ENCODE measurements around the gene KRT6B. TPM values are rescaled to one million over a fixed set of nuclear protein-coding genes. Genes with fewer than 3 reads are reported as not detected.

Gene KRT6B
- polyA plus RNA-seq, 1 donor (not counting 4 experiments of a cell fraction or from before 2014, with no cell fraction given) = 2,016 TPM

- no peaks in the 10 kb centered on the region for H3K9me1 ChIP-seq (ENCODE audit: control insufficient read depth, extremely low read depth, insufficient read depth, low read length)
- peak; percentile 99 for FAIRE-seq
- H3K9ac ChIP-seq (ENCODE audit: control insufficient read depth, extremely low read depth, insufficient read depth, low read length) = peak overlapping the region; percentile 67
- DNase-seq (ENCODE audit: low read depth, low spot score) = no peak
- H3K79me2 ChIP-seq (ENCODE audit: control insufficient read depth, insufficient read depth, low read length) = peaks cover 2% of the 10 kb centered on the region
- no peaks in the 10 kb centered on the region for H4K20me1 ChIP-seq (ENCODE audit: control insufficient read depth, extremely low read depth, insufficient read depth, low read length)
- no peaks in the 10 kb centered on the region for H3K9me3 ChIP-seq (ENCODE audit: control insufficient read depth, low read depth, low read length)
- TF ChIP-seq EZH2 (IDR thresholded peaks at IDR 0.05; ENCODE audit: low read length) = no peak
- TF ChIP-seq CTCF (optimal IDR thresholded peaks at IDR 0.05 in 1 of 3, IDR thresholded peaks at IDR 0.05 in 1 of 3, conservative IDR thresholded peaks at IDR 0.05 in 1 of 3; ENCODE audit: extremely low read depth in 1 of 3, insufficient read depth in 2 of 3, low read length in 3 of 3) = no peak
- no peak overlapping the region for H2AFZ ChIP-seq (ENCODE audit: control insufficient read depth, low read length)
- peak overlapping the region; percentile 89 for H3K27ac ChIP-seq (ENCODE audit: control insufficient read depth, insufficient read depth, low read length)
- dilution Hi-C loops (cut with MboI; ENCODE audit: extremely low pct_ligation_motif_present, low sequenced_read_pairs) = no loop called here
- H3K36me3 ChIP-seq (ENCODE audit: control insufficient read depth in 2 of 2, extremely low read depth in 1 of 2, insufficient read depth in 2 of 2, low read length in 2 of 2) = peaks cover 0 to 4% of the 10 kb centered on the region in 2 experiments
- H3K4me1 ChIP-seq (ENCODE audit: control insufficient read depth, extremely low read depth, insufficient read depth, low read length) = peaks cover 60% of the 10 kb centered on the region
- no peak overlapping the region for H3K4me3 ChIP-seq (ENCODE audit: control insufficient read depth in 2 of 3, extremely low read depth in 1 of 3, insufficient read depth in 2 of 3, low read depth in 1 of 3, low read length in 3 of 3)
- no peaks in the 10 kb centered on the region for H3K27me3 ChIP-seq (ENCODE audit: control insufficient read depth, extremely low read depth, insufficient read depth, low read length)
- peak overlapping the region; percentile 65 for H3K4me2 ChIP-seq (ENCODE audit: control insufficient read depth, extremely low read depth, insufficient read depth, low read depth, low read length)
Observed at GRCh38 chr12:52434760-52435530, 17.0 kb downstream of the KRT6B start.

GRCh38 chr12:52434081-52434733 lies 17.7 kb downstream of the KRT6B start, which contains the start of gene KRT75:
TSS of gene KRT75 (minus strand) at chr12:52434371. CDS start at chr12:52434304, 67 bp downstream.
- FAIRE-seq (peak; percentile 96), DNase-seq (ENCODE audit: low read depth, low spot score) (no peak)
- H4K20me1 ChIP-seq (ENCODE audit: control insufficient read depth, extremely low read depth, insufficient read depth, low read length) = no peaks in the 10 kb centered on the region
- H3K9me3 ChIP-seq (ENCODE audit: control insufficient read depth, low read depth, low read length) = no peaks in the 10 kb centered on the region
- dilution Hi-C loops (cut with MboI; ENCODE audit: extremely low pct_ligation_motif_present, low sequenced_read_pairs) = no loop called here
- H3K79me2 ChIP-seq (ENCODE audit: control insufficient read depth, insufficient read depth, low read length) = peaks cover 2% of the 10 kb centered on the region
- H3K4me2 ChIP-seq (ENCODE audit: control insufficient read depth, extremely low read depth, insufficient read depth, low read depth, low read length) = peak within 1 kb of the TSS; percentile 65
- no peak within 1 kb of the TSS for H3K4me3 ChIP-seq (ENCODE audit: control insufficient read depth in 2 of 3, extremely low read depth in 1 of 3, insufficient read depth in 2 of 3, low read depth in 1 of 3, low read length in 3 of 3)
- H3K27ac ChIP-seq (ENCODE audit: control insufficient read depth, insufficient read depth, low read length) = peak within 1 kb of the TSS; percentile 89
- peak within 1 kb of the TSS; percentile 67 for H3K9ac ChIP-seq (ENCODE audit: control insufficient read depth, extremely low read depth, insufficient read depth, low read length)
- H2AFZ ChIP-seq (ENCODE audit: control insufficient read depth, low read length) = no peak within 1 kb of the TSS
- H3K36me3 ChIP-seq (ENCODE audit: control insufficient read depth in 2 of 2, extremely low read depth in 1 of 2, insufficient read depth in 2 of 2, low read length in 2 of 2) = peaks cover 0 to 2% of the 10 kb centered on the region in 2 experiments
- no peaks in the 10 kb centered on the region for H3K27me3 ChIP-seq (ENCODE audit: control insufficient read depth, extremely low read depth, insufficient read depth, low read length)
- no peak for TF ChIP-seq EZH2 (IDR thresholded peaks at IDR 0.05; ENCODE audit: low read length)
- TF ChIP-seq CTCF (optimal IDR thresholded peaks at IDR 0.05 in 1 of 3, IDR thresholded peaks at IDR 0.05 in 1 of 3, conservative IDR thresholded peaks at IDR 0.05 in 1 of 3; ENCODE audit: extremely low read depth in 1 of 3, insufficient read depth in 2 of 3, low read length in 3 of 3) = no peak
- H3K9me1 ChIP-seq (ENCODE audit: control insufficient read depth, extremely low read depth, insufficient read depth, low read length) = no peaks in the 10 kb centered on the region
- peaks cover 52% of the 10 kb centered on the region for H3K4me1 ChIP-seq (ENCODE audit: control insufficient read depth, extremely low read depth, insufficient read depth, low read length)

Measured in keratinocyte (primary cell).